Naive thymus-derived CD4-positive, alpha-beta T cell (primary cell): ENCODE results near the gene CACNG4. TPM values are rescaled to one million over a fixed set of nuclear protein-coding genes. Genes with fewer than 3 reads are reported as not detected.
"Not testable (repeated sequence)": the region's sequence is repeated elsewhere in the genome, so short reads cannot be mapped to it uniquely, and the experiment has no call there.

ENCODE experiments used
- ATAC-seq: fragments of 150-1000 bp; cut with Tn5 transposase; 2 replicates; pipeline ENCODE4 v1.10.0; 2021; ENCODE audit warnings: mild to moderate bottlenecking, moderate library complexity
- CTCF ChIA-PET: fragments of 350-600 bp; sonication (Branson Sonifier 250); formaldehyde crosslinking; loops from one replicate; lab custom pipeline; 2021; ENCODE audit warnings: antibody characterized with exemption; lab: Charles Lee
- POLR2A ChIA-PET: fragments of 350-600 bp; sonication (Branson Sonifier 250); formaldehyde crosslinking; loops from one replicate; lab custom pipeline; 2021; ENCODE audit warnings: antibody characterized with exemption, inconsistent platforms; lab: Charles Lee
- DNase-seq, 9 donors: peaks; one replicate each; pipeline versions ENCODE4 v3.0.0 to v3.0.0-alpha.2; 2020 to 2022; ENCODE audit warnings: mixed read lengths in 1 of 9
- H3K27ac ChIP-seq: one replicate; pipeline ENCODE4 v1.7.0; 2013; ENCODE audit warnings: mild to moderate bottlenecking, low read depth, low read length, moderate library complexity
- H3K27me3 ChIP-seq, 2 donors: one replicate each; pipeline ENCODE4 v1.7.0; 2013; ENCODE audit warnings: low read length in 2 of 2, mild to moderate bottlenecking in 2 of 2, moderate library complexity in 2 of 2; ENCODE audit not compliant: control insufficient read depth in 2 of 2, insufficient read depth in 2 of 2
- H3K36me3 ChIP-seq, 3 experiments: 1 replicate in 2 of 3; 2 replicates in 1 of 3; pipeline ENCODE4 v1.7.0; 2013; ENCODE audit warnings: low read length in 3 of 3, mild to moderate bottlenecking in 3 of 3, moderate library complexity in 1 of 3; ENCODE audit not compliant: insufficient read depth in 3 of 3, control insufficient read depth in 2 of 3
- H3K4me1 ChIP-seq, 2 donors: one replicate each; pipeline ENCODE4 v1.7.0; 2013; ENCODE audit warnings: low read length in 2 of 2, mild to moderate bottlenecking in 2 of 2, moderate library complexity in 1 of 2; ENCODE audit not compliant: control insufficient read depth in 2 of 2, insufficient read depth in 2 of 2
- H3K4me3 ChIP-seq: 2 replicates; pipeline ENCODE4 v1.7.0; 2013; ENCODE audit warnings: mild to moderate bottlenecking, low read length
- H3K9me3 ChIP-seq, 3 experiments: 1 replicate in 2 of 3; 2 replicates in 1 of 3; pipeline ENCODE4 v1.7.0; 2013; ENCODE audit warnings: low read length in 3 of 3; ENCODE audit not compliant: control insufficient read depth in 2 of 3
- H3K27ac Mint-ChIP-seq, 9 donors: one replicate each; pipeline ENCODE4 v1.8.0; 2020 to 2022; ENCODE audit warnings: mixed read lengths in 9 of 9, mild to moderate bottlenecking in 8 of 9, moderate library complexity in 5 of 9, inconsistent platforms in 2 of 9
- H3K27me3 Mint-ChIP-seq, 5 donors: one replicate each; pipeline ENCODE4 v1.8.0; 2021 to 2022; ENCODE audit warnings: mixed read lengths in 5 of 5, mild to moderate bottlenecking in 1 of 5
- H3K36me3 Mint-ChIP-seq, 5 donors: one replicate each; pipeline ENCODE4 v1.8.0; 2020 to 2022; ENCODE audit warnings: mixed read lengths in 5 of 5, mild to moderate bottlenecking in 3 of 5, inconsistent platforms in 1 of 5
- H3K4me1 Mint-ChIP-seq, 7 donors: one replicate each; pipeline ENCODE4 v1.8.0; 2020 to 2022; ENCODE audit warnings: mixed read lengths in 7 of 7, mild to moderate bottlenecking in 3 of 7, inconsistent platforms in 1 of 7
- H3K4me3 Mint-ChIP-seq, 10 donors: one replicate each; pipeline ENCODE4 v1.8.0; 2020 to 2022; ENCODE audit warnings: mild to moderate bottlenecking in 10 of 10, mixed read lengths in 10 of 10, moderate library complexity in 6 of 10, inconsistent platforms in 2 of 10
- H3K9me3 Mint-ChIP-seq, 11 donors: one replicate each; pipeline ENCODE4 v1.8.0; 2020 to 2022; ENCODE audit warnings: mixed read lengths in 11 of 11, mild to moderate bottlenecking in 4 of 11, inconsistent platforms in 1 of 11, moderate library complexity in 1 of 11
- intact Hi-C, 2 donors: fragments of 100-400 bp; cut with micrococcal nuclease; formaldehyde crosslinking; loops; one replicate each; pipeline ENCODE4 v1.15.1; 2023
- polyA plus RNA-seq, 2 donors: library from polyadenylated mRNA; unstranded; fragments of 300-500 nt; fragmentation: Illumina TruSeq; gene quantifications; one replicate each; pipeline ENCODE4 v1.2.3, GENCODE V29; 2021
- total RNA-seq, 6 experiments: library from RNA in 5 of 6; stranded (reverse) in 5 of 6; gene quantifications; 1 replicate in 5 of 6; 2 replicates in 1 of 6; pipeline ENCODE4 v1.2.3 and lab custom pipeline; 2021 to 2026

Gene CACNG4
- total and polyA plus RNA-seq, 7 experiments from 2014 or later: not detected

GRCh38 chr17:67040652-67041051 is 76.1 kb downstream of the CACNG4 start:
- H3K4me1 Mint-ChIP-seq: no peaks in the 10 kb centered on the region
- Histone ChIP-seq H3K27me3 (no peaks in the 10 kb centered on the region), H3K36me3 (no peaks in the 10 kb centered on the region), H3K4me1 (no peaks in the 10 kb centered on the region), H3K27ac (no peak overlapping the region), H3K9me3 (no peaks in the 10 kb centered on the region), H3K4me3 (no peak overlapping the region)
- H3K9me3 Mint-ChIP-seq: peaks cover 0 to 1% (median 0%) of the 10 kb centered on the region in 11 donors
- ATAC-seq: no peak
- no peak overlapping the region for H3K27ac Mint-ChIP-seq
- H3K36me3 Mint-ChIP-seq: peaks cover 0 to 4% (median 0%) of the 10 kb centered on the region in 5 donors
- peaks cover 0 to 9% (median 5%) of the 10 kb centered on the region in 5 donors for H3K27me3 Mint-ChIP-seq
- no peak for DNase-seq
- CTCF ChIA-PET: no interaction called here
- POLR2A ChIA-PET: no interaction called here
- intact Hi-C loops: no loop called here
- H3K4me3 Mint-ChIP-seq: no peak overlapping the region

- DNase-seq, H3K27me3 ChIP-seq, H3K27ac Mint-ChIP-seq, H3K4me3 ChIP-seq, H3K36me3 Mint-ChIP-seq, H3K9me3 Mint-ChIP-seq, H3K9me3 ChIP-seq, ATAC-seq, intact Hi-C loops, H3K4me1 Mint-ChIP-seq, CTCF ChIA-PET, H3K4me1 ChIP-seq, H3K36me3 ChIP-seq, H3K4me3 Mint-ChIP-seq, H3K27ac ChIP-seq, H3K27me3 Mint-ChIP-seq: not testable (repeated sequence)
- POLR2A ChIA-PET: interaction anchor here (0.6 kb wide), 1 partner anchor 1764 kb away, joined by 3 read pairs; no protein-coding TSS in a partner anchor
Measured at GRCh38 chr17:67041119-67041518, 76.6 kb downstream of the CACNG4 start.

- no peak for ATAC-seq
- H3K36me3 ChIP-seq: no peaks in the 10 kb centered on the region
- peaks cover 0 to 5% (median 5%) of the 10 kb centered on the region in 5 donors for H3K27me3 Mint-ChIP-seq
- H3K27me3 ChIP-seq: no peaks in the 10 kb centered on the region
- H3K4me3 ChIP-seq: no peak overlapping the region
- ChIA-PET POLR2A (interaction anchor here (0.6 kb wide), 1 partner anchor 1764 kb away, joined by 3 read pairs; no protein-coding TSS in a partner anchor), CTCF (no interaction called here)
- intact Hi-C loops: no loop called here
- no peak overlapping the region for H3K27ac Mint-ChIP-seq
- H3K9me3 Mint-ChIP-seq: peaks cover 0 to 2% (median 0%) of the 10 kb centered on the region in 11 donors
- peaks cover 0 to 4% (median 0%) of the 10 kb centered on the region in 5 donors for H3K36me3 Mint-ChIP-seq
- H3K4me1 ChIP-seq: no peaks in the 10 kb centered on the region
- no peak overlapping the region for H3K4me3 Mint-ChIP-seq
- no peaks in the 10 kb centered on the region for H3K9me3 ChIP-seq
- H3K27ac ChIP-seq: no peak overlapping the region
- H3K4me1 Mint-ChIP-seq: no peaks in the 10 kb centered on the region
- no peak for DNase-seq
Measured at GRCh38 chr17:67041531-67041930, 77.0 kb downstream of the CACNG4 start.

GRCh38 chr17:67041941-67042899 is 77.7 kb downstream of the CACNG4 start:
- intact Hi-C loops: no loop called here
- DNase-seq: no peak
- H3K27me3 ChIP-seq: no peaks in the 10 kb centered on the region
- no peaks in the 10 kb centered on the region for H3K9me3 ChIP-seq
- POLR2A ChIA-PET: no interaction called here
- H3K36me3 ChIP-seq: no peaks in the 10 kb centered on the region
- Mint-ChIP-seq H3K27me3 (peaks cover 0 to 5% (median 2%) of the 10 kb centered on the region in 5 donors), H3K4me1 (no peaks in the 10 kb centered on the region), H3K36me3 (peaks cover 0 to 4% (median 0%) of the 10 kb centered on the region in 5 donors), H3K27ac (no peak overlapping the region), H3K9me3 (peaks cover 0 to 8% (median 3%) of the 10 kb centered on the region in 11 donors), H3K4me3 (no peak overlapping the region)
- CTCF ChIA-PET: no interaction called here
- no peak for ATAC-seq
- no peak overlapping the region for H3K4me3 ChIP-seq
- H3K4me1 ChIP-seq: no peaks in the 10 kb centered on the region
- H3K27ac ChIP-seq: no peak overlapping the region

- Histone ChIP-seq H3K9me3 (peaks cover 0 to 5% (median 0%) of the 10 kb centered on the region in 3 experiments), H3K4me3 (no peak overlapping the region), H3K27ac (no peak overlapping the region), H3K27me3 (no peaks in the 10 kb centered on the region), H3K36me3 (no peaks in the 10 kb centered on the region), H3K4me1 (no peaks in the 10 kb centered on the region)
- POLR2A ChIA-PET: no interaction called here
- CTCF ChIA-PET: no interaction called here
- DNase-seq: no peak
- intact Hi-C loops: no loop called here
- Mint-ChIP-seq H3K36me3 (peaks cover 0 to 11% (median 0%) of the 10 kb centered on the region in 5 donors), H3K27ac (no peak overlapping the region), H3K4me3 (no peak overlapping the region), H3K4me1 (no peaks in the 10 kb centered on the region), H3K9me3 (peaks cover 0 to 17% (median 10%) of the 10 kb centered on the region in 11 donors), H3K27me3 (peaks cover 0 to 2% (median 0%) of the 10 kb centered on the region in 5 donors)
- ATAC-seq: no peak
Measured at GRCh38 chr17:67043283-67043682, 78.8 kb downstream of the CACNG4 start.

GRCh38 chr17:67044016-67044772 is 79.7 kb downstream of the CACNG4 start, which contains the start of gene CACNG1:
CACNG1 (plus strand) TSS chr17:67044554; CDS start chr17:67044661, 107 bp downstream.
- Mint-ChIP-seq H3K4me3 (no peak within 1 kb of the TSS), H3K27me3 (peaks cover 0 to 2% (median 0%) of the 10 kb centered on the region in 5 donors), H3K27ac (no peak within 1 kb of the TSS), H3K4me1 (no peaks in the 10 kb centered on the region), H3K9me3 (peaks cover 6 to 26% (median 19%) of the 10 kb centered on the region in 11 donors), H3K36me3 (peaks cover 0 to 11% (median 2%) of the 10 kb centered on the region in 5 donors)
- Histone ChIP-seq H3K27ac (no peak within 1 kb of the TSS), H3K9me3 (peaks cover 4 to 13% (median 8%) of the 10 kb centered on the region in 3 experiments), H3K27me3 (no peaks in the 10 kb centered on the region), H3K4me1 (no peaks in the 10 kb centered on the region), H3K4me3 (no peak within 1 kb of the TSS), H3K36me3 (no peaks in the 10 kb centered on the region)
- CTCF ChIA-PET: no interaction called here
- intact Hi-C loops: no loop called here
- POLR2A ChIA-PET: no interaction called here
- DNase-seq (no peak), ATAC-seq (no peak)
